NCI-H2029 (cell line): Measurements from ENCODE around the gene PHF23.
"Not testable (repeated sequence)": the region's sequence is repeated elsewhere in the genome, so short reads cannot be mapped to it uniquely, and the experiment has no call there.

Experiments
- DNase-seq: peaks from one replicate; lab custom pipeline; 2025; lab: John Stamatoyannopoulos, UW

The PHF23 gene

DNA sequence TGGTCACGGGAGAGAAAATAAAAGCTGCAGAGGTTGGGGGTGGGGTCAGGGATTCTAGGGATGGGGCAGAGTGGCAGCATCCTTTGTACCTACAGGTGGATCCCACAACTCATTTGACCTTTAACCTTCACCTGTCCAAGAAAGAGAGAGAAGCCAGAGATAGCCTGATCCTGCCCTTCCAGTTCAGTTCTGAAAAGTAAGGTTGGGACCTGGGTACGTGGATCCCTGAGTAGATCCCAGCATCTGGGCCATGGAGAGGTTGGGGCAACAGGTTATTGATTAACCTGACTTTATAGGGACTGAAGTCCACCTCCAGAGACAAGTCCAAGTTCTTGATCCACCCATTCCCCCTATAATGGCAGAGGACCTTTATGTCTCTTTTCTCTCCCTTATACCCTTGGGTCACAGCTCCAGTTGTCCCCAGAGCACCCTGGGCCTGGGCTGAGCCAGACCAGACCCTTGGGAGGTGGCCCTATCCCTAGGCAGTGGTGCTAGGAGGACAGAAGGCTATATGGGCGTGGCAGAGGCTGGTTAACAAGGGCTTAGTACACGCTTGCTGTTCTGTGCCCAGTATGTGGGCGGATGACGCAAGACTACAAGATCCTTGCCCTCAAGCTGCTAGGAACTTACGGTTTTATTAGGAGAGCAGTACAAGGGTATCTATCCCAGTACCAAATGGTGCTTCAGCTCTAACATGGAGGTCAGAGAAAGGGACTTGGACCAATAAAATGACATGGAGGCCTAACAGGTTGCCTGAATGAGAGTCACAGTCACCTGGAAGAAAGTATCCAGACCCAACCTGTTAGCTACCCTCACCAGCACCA lies 19.7 kb upstream of the PHF23 start:
- DNase-seq = no peak

GRCh38 chr17:7256766-7257456 lies 17.7 kb upstream of the PHF23 start:
- no peak for DNase-seq

- DNase-seq = no peak
Observed at GRCh38 chr17:7254511-7254910, 15.3 kb upstream of the PHF23 start.

- DNase-seq = no peak
Observed at GRCh38 chr17:7253082-7253481, 13.8 kb upstream of the PHF23 start.

- peak; percentile 57 for DNase-seq
Observed at GRCh38 chr17:7252176-7253043, 13.2 kb upstream of the PHF23 start, which contains the start of gene ELP5. Gene ELP5, plus strand, starts transcription at chr17:7252215. Its CDS starts 336 bp downstream, at chr17:7252551.

- peak; percentile 93 for DNase-seq
Observed at GRCh38 chr17:7251661-7252175, 12.5 kb upstream of the PHF23 start, which contains the start of gene CTDNEP1. Gene CTDNEP1, minus strand, starts transcription at chr17:7251734. Its CDS starts 438 bp downstream, at chr17:7251296.

DNA sequence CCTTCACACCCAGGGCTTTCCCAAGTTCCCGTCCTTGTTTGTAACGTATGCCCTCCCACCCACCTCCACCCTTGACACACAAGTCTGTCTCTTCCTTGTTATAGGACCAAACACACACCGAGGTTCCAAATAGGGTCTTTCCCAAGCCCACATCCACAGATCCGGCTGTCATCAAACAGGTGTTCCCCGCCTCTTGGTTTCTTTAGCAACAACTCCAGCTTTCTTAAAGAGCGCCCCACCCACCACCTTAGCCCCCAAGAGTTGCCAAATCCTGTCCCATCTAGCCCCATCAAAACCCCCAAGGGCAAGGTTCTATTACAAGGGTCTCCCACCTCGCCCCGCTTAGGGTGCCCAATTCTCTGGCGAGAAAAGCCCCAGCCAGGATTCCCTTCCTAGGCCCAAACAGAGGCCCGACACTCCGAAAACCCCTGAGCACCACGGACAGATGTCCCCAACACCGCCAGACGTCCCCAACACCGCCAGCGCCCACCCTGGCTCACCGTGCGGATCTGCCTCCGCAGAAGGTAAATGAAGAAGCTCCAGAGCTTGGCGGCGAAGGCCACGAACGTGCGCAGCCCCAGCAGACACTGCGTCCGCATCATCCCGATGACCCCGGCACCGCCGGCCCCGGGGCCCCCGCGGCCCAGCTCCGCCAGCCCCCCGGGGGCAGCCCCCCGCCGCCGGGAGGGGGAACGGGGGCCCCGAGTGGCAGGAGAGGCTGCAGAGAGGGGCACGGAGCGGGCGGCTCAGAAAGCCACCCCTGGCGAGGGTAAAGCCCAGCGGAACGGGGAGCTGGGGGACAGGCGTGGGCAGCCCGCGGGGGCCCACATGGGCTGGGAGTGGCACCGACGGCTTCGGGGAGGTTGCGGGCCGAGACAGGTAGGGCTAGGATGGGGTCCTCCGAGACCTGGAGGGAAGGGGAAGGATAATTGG lies 11.7 kb upstream of the PHF23 start:
- DNase-seq = no peak

GRCh38 chr17:7249830-7250229 lies 10.6 kb upstream of the PHF23 start:
- no peak for DNase-seq

- DNase-seq = no peak
Observed at GRCh38 chr17:7249214-7249613, 10.0 kb upstream of the PHF23 start.

GRCh38 chr17:7248796-7249195 lies 9.5 kb upstream of the PHF23 start:
- DNase-seq = no peak

DNA sequence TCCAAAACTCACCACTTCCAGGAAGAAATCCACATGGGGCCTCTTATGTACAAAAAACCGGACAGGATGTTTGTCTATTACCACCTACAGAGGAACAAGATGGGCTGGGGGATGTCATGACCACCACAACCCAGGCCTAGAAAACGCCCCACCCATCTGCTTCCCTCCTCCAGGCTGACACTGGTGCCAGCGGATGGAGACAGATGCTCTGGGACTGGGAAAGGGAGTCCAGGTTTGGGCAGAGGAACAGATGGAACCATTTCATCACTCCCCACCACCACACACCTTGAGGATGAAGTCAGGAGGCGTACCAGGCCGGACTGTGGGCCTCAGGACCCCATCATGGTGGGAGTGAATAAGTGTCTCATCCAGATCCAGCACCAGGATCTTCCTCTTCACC lies 7.5 kb upstream of the PHF23 start:
- no peak for DNase-seq

DNA sequence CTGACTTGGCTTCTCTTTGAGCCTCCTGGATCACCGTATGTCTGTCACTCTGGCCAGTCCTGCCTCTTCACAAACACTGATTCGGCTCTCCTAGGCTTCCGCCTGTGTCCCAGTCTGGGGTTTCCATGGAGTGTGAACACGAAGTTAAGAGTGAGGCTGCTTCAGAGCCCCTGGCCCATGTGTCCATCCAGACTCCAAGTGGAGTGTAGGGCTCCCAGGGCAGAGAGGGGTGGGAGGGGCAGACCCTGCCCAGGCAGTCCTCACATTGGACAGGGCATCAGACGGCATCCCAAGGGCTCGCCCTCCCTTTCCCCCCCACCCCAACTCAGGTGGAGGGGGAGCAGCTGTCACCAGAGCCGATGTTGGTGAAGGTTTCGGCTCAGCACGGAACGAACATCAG lies 4.6 kb upstream of the PHF23 start:
- DNase-seq = not testable (repeated sequence)

GRCh38 chr17:7243453-7243729 lies 4.1 kb upstream of the PHF23 start:
- DNase-seq = no peak

DNA sequence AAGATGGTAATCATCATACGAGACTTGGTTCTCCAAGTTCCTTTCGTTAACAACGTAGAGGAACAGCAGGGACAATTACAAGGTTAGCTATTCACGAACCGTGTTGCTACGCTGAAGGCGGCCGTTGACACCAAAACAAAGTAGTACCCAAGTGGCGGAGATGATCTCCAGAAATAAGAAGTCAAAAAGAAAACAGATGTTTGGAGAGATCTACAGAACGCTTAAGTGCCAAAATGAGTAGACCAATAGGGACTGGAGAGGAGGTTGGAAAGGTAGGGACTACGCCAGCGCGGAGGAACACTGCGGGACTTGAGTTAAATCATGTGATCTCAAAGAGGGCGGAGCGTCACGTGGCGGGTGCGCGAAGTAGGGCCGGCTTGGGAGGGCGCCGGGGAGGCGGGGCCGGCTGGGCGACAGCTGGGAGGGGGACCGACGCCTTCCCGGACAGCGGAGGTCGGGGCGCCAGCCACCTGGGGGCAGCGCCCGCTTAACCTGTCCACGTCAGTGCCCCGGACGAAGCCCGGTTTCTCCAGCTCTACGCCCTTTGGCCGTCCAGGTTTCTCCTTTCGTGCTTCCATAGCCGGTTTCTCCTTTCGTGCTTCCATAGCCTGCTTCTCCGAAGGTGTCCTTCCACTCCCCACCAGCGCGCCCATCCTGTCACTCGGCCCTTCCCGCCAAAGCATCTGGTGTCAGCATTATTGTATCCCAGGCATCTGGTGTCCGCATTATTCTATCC lies 3.6 kb upstream of the PHF23 start:
- DNase-seq = peak; percentile 71

DNA sequence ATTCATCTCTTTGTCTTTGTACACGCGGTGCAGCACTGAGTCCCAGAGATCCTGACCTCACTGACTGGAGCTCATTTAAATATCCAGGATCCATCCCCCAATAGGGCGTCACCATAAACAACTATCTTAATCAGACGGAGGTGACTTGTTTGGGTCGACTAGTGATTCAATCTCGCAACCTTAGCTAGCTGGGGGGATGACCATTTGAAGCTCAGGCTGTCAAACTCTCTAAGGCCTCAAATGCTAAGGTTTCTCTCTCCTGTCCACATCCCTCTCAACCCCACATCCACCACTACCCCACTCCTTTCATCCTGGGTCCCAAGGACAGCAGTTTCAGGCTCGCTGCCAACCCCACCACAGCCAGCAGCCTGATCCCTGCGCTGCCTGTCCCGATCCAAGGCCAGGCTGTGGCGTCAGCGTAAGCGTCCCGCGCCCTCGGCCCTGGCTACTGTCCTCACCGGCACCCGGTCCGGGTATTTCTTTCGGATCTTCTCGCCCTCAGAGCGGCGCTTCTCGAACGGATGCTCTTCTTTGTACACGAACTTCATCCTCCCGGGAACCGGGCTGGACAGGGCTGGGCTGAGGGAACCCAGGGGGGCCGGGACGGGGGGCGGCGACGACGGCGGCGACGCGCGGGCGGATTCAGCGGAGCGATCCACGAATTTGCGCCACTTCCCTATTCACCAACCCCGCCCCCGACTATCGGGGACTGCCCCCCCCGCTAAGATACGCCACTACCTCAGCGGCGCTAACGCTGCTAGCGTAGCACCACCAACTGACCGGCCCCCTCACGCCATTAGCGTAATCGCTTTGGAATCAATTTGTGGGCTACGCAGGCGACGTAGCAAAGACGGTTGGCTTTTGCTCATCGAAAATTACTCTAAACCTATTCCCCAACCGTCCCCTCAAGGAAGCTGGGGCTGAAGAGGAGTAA lies 2.8 kb upstream of the PHF23 start, which contains the start of gene GABARAP:
TSS of gene GABARAP (minus strand) at position 667 of the 934 bp plus-strand sequence. CDS start at position 548, 119 bp downstream.
- DNase-seq = peak; percentile 62

DNA sequence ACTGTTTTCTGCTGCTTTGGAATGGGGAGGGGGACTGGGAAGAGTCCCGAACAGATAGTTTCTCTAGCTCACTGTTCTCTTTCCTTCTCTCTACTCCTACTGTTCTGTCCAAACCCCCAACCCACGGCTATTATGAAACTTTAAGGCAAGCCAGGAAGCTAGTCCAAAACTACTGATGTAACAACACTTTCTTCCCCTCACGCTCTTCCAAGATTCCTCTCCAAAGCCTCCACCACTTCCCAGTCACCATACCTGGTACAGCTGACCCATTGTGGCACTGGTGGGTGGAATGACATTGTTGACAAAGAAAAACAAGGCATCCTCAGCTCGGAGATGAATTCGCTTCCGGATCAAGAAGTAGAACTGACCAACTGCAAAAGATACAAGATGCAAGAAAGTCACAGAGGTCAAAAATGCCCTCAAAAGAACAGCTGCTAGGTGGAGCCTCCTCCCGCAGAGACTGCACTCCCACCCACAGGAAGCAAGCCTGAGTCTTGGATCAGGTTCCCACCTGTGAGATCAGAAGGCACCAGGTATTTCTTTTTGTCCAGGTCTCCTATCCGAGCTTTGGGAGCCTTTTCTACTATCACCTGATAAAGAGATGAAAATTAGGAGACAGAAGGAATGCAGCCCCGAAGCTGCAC lies 2.0 kb upstream of the PHF23 start:
- no peak for DNase-seq

GRCh38 chr17:7240375-7240774 lies 1.1 kb upstream of the PHF23 start:
- DNase-seq = no peak

- DNase-seq = no peak
Observed at GRCh38 chr17:7238420-7239090, 702 bp downstream of the PHF23 start.
